Endothelial cell of umbilical vein (primary cell): ENCODE data around the gene RANBP3L. TPM values are rescaled to one million over a fixed set of nuclear protein-coding genes. Genes with fewer than 3 reads are reported as not detected.

Experiments used
- BruUV-seq: library from RNA; stranded (reverse); fragments of 400-500 nt; replicated peaks from 2 replicates; lab custom pipeline; 2021; lab: Mats Ljungman, UMichigan
- CTCF ChIA-PET: fragments of 300-600, 350-600 bp; sonication (Branson Sonifier 250); formaldehyde crosslinking; loops from one replicate; lab custom pipeline; 2021; ENCODE audit warnings: antibody characterized with exemption, inconsistent platforms; lab: Charles Lee
- POLR2A ChIA-PET: fragments of 300-600, 350-600 bp; sonication (Branson Sonifier 250); formaldehyde crosslinking; loops from one replicate; lab custom pipeline; 2021; ENCODE audit warnings: antibody characterized with exemption, inconsistent platforms; lab: Charles Lee
- DNase-seq: peaks from one replicate; pipeline ENCODE4 v3.0.0-alpha.2; 2011; ENCODE audit warnings: low read depth, low spot score
- FAIRE-seq: peaks from 2 replicates; lab custom pipeline; 2011; peaks lifted over from hg19 to GRCh38; lab: Jason Lieb, UNC
- H2AFZ ChIP-seq: 2 replicates; pipeline ENCODE4 v1.6.0; 2012; ENCODE audit warnings: low read depth, low read length, control low read depth, inconsistent platforms
- H3K27ac ChIP-seq: 2 replicates; pipeline ENCODE4 v1.5.1; 2011; ENCODE audit warnings: low read depth, mild to moderate bottlenecking, control low read depth, low read length, moderate library complexity; ENCODE audit not compliant: insufficient read depth
- H3K27me3 ChIP-seq, 2 experiments: 2 replicates each; pipeline versions ENCODE4 v1.6.0 to v1.6.1; 2011; ENCODE audit warnings: low read length in 2 of 2, mixed read lengths in 1 of 2; ENCODE audit not compliant: control insufficient read depth in 2 of 2, insufficient read depth in 2 of 2
- H3K36me3 ChIP-seq, 2 experiments: 2 replicates in 1 of 2; 3 replicates in 1 of 2; pipeline ENCODE4 v1.5.1; 2011; ENCODE audit warnings: low read length in 2 of 2, mild to moderate bottlenecking in 1 of 2, moderate library complexity in 1 of 2; ENCODE audit not compliant: control insufficient read depth in 2 of 2, insufficient read depth in 2 of 2; ENCODE audit errors: extremely low read depth in 1 of 2
- H3K4me1 ChIP-seq: 3 replicates; pipeline ENCODE4 v1.5.1; 2011; ENCODE audit warnings: mild to moderate bottlenecking, low read length; ENCODE audit not compliant: control insufficient read depth, insufficient read depth; ENCODE audit errors: extremely low read depth
- H3K4me2 ChIP-seq: 2 replicates; pipeline ENCODE4 v1.6.1; 2011; ENCODE audit warnings: low read length, control low read depth, mixed read lengths; ENCODE audit not compliant: insufficient read depth
- H3K4me3 ChIP-seq, 3 experiments: fragments of 200-600 bp in 1 of 3; sonication (generic), shearing (Covaris generic) in 1 of 3; replicated peaks in 1 of 3; 2 replicates each; pipeline ENCODE4 v1.5.1; 2011 to 2016; ENCODE audit warnings: control low read depth in 3 of 3, low read length in 3 of 3, mild to moderate bottlenecking in 2 of 3, inconsistent platforms in 1 of 3, low read depth in 1 of 3, moderate library complexity in 1 of 3; ENCODE audit not compliant: insufficient read depth in 1 of 3
- H3K79me2 ChIP-seq: 2 replicates; pipeline ENCODE4 v1.6.0; 2012; ENCODE audit warnings: low read length, inconsistent platforms; ENCODE audit not compliant: control insufficient read depth, insufficient read depth
- H3K9ac ChIP-seq: replicated peaks from 2 replicates; pipeline ENCODE3; 2011; ENCODE audit warnings: low read length, control low read depth; ENCODE audit not compliant: insufficient read depth; ENCODE audit errors: extremely low read depth
- H3K9me1 ChIP-seq: replicated peaks from 3 replicates; pipeline ENCODE4 v1.6.0; 2011; ENCODE audit warnings: mild to moderate bottlenecking, low read length; ENCODE audit not compliant: control insufficient read depth, insufficient read depth; ENCODE audit errors: extremely low read depth
- H3K9me3 ChIP-seq: replicated peaks from 2 replicates; pipeline ENCODE4 v1.5.1; 2012; ENCODE audit warnings: low read length, inconsistent platforms; ENCODE audit not compliant: control insufficient read depth, insufficient read depth
- H4K20me1 ChIP-seq: replicated peaks from 2 replicates; pipeline ENCODE3; 2011; ENCODE audit warnings: mild to moderate bottlenecking, low read length; ENCODE audit not compliant: control insufficient read depth, insufficient read depth; ENCODE audit errors: extremely low read depth
- EZH2 ChIP-seq: IDR thresholded peaks from 2 replicates; pipeline ENCODE4 v1.6.1; 2012; ENCODE audit warnings: borderline replicate concordance, low read depth, mild to moderate bottlenecking, moderate library complexity, low read length, inconsistent platforms; ENCODE audit not compliant: severe bottlenecking
- FOS ChIP-seq: IDR thresholded peaks from 2 replicates; pipeline ENCODE4 v1.6.1; 2011; ENCODE audit warnings: mild to moderate bottlenecking, low read length, moderate library complexity, borderline replicate concordance; ENCODE audit not compliant: insufficient read depth
- GATA2 ChIP-seq: IDR thresholded peaks from 2 replicates; pipeline ENCODE4 v1.7.0; 2011; ENCODE audit warnings: low read depth, mild to moderate bottlenecking, moderate library complexity, mixed read lengths, low read length; ENCODE audit not compliant: insufficient read length, insufficient read depth
- JUN ChIP-seq: IDR thresholded peaks from 2 replicates; pipeline ENCODE4 v1.6.1; 2011; ENCODE audit warnings: borderline replicate concordance, low read depth; ENCODE audit not compliant: insufficient read length, insufficient read depth
- MYC ChIP-seq: IDR thresholded peaks from one replicate; pipeline ENCODE4 v1.6.1; 2011; ENCODE audit warnings: mild to moderate bottlenecking, low read depth, low read length
- POLR2A ChIP-seq: IDR thresholded peaks from 2 replicates; pipeline ENCODE4 v1.6.1; 2012; ENCODE audit warnings: low read depth, mild to moderate bottlenecking, control low read depth, low read length
- POLR2AphosphoS5 ChIP-seq: IDR thresholded peaks from 2 replicates; pipeline ENCODE4 v1.6.1; 2012; ENCODE audit warnings: low read depth, mild to moderate bottlenecking, control low read depth, low read length, moderate library complexity; ENCODE audit not compliant: insufficient read depth
- dilution Hi-C: fragments of 300-500 bp; cut with MboI; formaldehyde crosslinking; loops from one replicate; pipeline ENCODE4 v1.15.0; 2019; ENCODE audit warnings: low sequenced_read_pairs; ENCODE audit not compliant: extremely low pct_ligation_motif_present
- intact Hi-C: fragments of 100-400 bp; cut with micrococcal nuclease; formaldehyde crosslinking; loops from one replicate; pipeline ENCODE4 v1.10.0; 2022
- polyA plus RNA-seq, 4 experiments: library from polyadenylated mRNA; depleted of rRNA in 3 of 4; stranded (reverse) in 3 of 4; unstranded in 1 of 4; fragments of >200 nt; gene quantifications; 2 replicates each; pipeline versions ENCODE4 v1.2.1 to v1.2.3, GENCODE V29; 2011 to 2012; ENCODE audit warnings: missing spikeins in 1 of 4
- total RNA-seq: library from RNA; stranded (reverse); gene quantifications from 2 replicates; pipeline ENCODE4 v1.2.3, GENCODE V29; 2021
- TF ChIP-seq, protein P1 (sequence below): IDR thresholded peaks from 2 replicates; pipeline ENCODE4 v1.6.1; 2011; ENCODE audit not compliant: insufficient read depth, insufficient read length
- TF ChIP-seq, protein P2 (sequence below), 2 donors: IDR thresholded peaks; 1 replicate in 1 of 2; 2 replicates in 1 of 2; pipeline ENCODE4 v1.5.1; 2011; ENCODE audit warnings: low read length in 2 of 2, mild to moderate bottlenecking in 2 of 2, moderate library complexity in 2 of 2, control low read depth in 1 of 2, inconsistent platforms in 1 of 2, low read depth in 1 of 2; ENCODE audit not compliant: insufficient read depth in 1 of 2; ENCODE audit errors: extremely low read depth in 1 of 2

Gene RANBP3L
- total and polyA plus RNA-seq, 2 donors (not counting 3 experiments of a cell fraction or from before 2014, with no cell fraction given), result not detected

DNA sequence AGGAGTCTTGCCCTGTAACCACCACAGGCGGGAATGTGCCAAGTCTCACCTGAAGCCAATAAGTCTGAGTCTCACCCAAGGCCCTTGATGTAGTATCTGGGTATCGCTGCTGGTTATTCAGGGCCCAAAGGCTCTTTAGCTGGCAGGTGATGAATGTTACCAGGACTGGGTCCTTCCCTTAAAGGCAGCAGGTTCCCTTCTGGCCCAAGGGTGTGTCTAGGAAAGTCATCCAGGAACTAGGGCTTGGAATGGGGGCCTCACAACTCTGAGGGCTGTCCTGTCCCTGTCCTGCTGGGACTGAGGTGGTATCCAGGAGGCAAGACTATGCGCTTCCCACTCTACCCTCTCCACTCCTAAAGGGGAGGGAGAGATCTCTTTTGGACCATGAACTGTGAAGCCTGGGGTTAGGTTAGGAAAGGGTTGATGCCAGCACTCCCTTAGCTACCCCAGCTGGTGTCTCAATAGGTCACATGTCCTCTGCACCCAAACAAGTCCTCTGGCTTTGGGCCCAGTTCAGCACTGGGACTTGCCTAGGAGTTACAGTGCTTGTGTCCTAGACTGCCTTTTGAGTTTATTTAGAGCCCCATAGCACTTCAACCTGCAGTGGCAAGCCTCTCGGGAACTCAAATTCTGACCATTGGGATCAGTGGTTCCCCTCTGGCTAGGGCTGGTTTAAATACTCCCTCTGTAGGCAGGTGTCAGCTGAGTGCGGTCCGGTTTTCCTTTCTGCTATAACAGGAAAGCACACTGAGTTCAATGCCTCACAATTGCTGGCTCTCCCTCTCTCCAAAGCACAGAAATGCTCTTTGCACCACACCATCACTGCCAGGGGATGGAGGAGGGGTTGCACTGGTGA lies 22.5 kb upstream of the RANBP3L start:
- H3K9ac ChIP-seq, result no peak overlapping the region
- BruUV-seq, result no TSS peak
- H3K9me1 ChIP-seq, result no peaks in the 10 kb centered on the region
- H3K4me2 ChIP-seq, result no peak overlapping the region
- H3K4me3 ChIP-seq, result no peak overlapping the region
- CTCF ChIA-PET, result no interaction called here
- no peaks in the 10 kb centered on the region for H3K27me3 ChIP-seq
- H3K36me3 ChIP-seq, result no peaks in the 10 kb centered on the region
- dilution Hi-C loops, result no loop called here
- POLR2A ChIA-PET, result no interaction called here
- TF ChIP-seq EZH2 (no peak), POLR2AphosphoS5 (no peak), FOS (no peak), POLR2A (no peak)
- TF ChIP-seq, protein P1, sequence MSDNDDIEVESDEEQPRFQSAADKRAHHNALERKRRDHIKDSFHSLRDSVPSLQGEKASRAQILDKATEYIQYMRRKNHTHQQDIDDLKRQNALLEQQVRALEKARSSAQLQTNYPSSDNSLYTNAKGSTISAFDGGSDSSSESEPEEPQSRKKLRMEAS, result no peak
- no peaks in the 10 kb centered on the region for H4K20me1 ChIP-seq
- no peaks in the 10 kb centered on the region for H3K4me1 ChIP-seq
- no peak overlapping the region for H2AFZ ChIP-seq
- no peaks in the 10 kb centered on the region for H3K79me2 ChIP-seq
- intact Hi-C loops, result no loop called here
- no peak for DNase-seq
- H3K27ac ChIP-seq, result no peak overlapping the region
- no peak for FAIRE-seq
- H3K9me3 ChIP-seq, result no peaks in the 10 kb centered on the region

DNA sequence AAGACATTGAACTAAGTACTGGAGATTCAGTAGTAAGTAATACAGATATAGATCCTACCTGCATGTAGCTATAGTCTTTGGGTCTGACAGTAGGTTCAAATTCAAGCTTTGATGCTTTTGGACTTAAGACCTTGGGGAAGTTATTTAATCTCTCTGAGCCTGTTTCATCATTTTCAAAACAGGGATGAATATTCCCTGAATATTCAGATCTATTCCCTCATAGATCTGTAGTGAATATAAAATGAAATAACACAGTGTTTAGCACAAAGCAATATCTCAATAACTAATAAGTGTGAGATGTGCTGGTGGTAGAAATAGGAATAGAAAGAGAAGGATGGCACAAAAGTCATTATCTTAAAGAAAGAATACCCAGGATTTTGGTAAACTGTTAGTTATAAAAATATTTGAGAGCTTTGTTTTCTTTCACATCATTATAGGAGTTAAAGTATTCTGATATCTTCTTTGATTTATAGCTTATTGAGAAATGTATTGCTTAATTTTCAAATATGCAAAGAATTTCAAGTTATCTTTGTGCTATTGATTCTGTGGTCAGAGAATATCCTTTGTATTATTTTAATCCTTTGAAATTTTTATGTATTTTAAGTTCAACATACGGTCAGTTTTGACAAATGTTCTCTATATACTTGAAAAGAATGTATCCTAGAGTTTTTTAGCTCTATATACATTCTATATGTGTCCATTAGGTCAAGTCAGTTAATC lies 11.4 kb upstream of the RANBP3L start:
- Histone ChIP-seq H3K4me1 (no peaks in the 10 kb centered on the region), H3K4me3 (no peak overlapping the region), H3K4me2 (no peak overlapping the region), H3K36me3 (no peaks in the 10 kb centered on the region), H3K27me3 (peaks cover 6 to 14% of the 10 kb centered on the region in 2 experiments), H2AFZ (no peak overlapping the region), H3K27ac (no peak overlapping the region), H4K20me1 (no peaks in the 10 kb centered on the region), H3K79me2 (no peaks in the 10 kb centered on the region), H3K9ac (no peak overlapping the region), H3K9me3 (no peaks in the 10 kb centered on the region), H3K9me1 (no peaks in the 10 kb centered on the region)
- BruUV-seq, result no TSS peak
- TF ChIP-seq, protein P2, sequence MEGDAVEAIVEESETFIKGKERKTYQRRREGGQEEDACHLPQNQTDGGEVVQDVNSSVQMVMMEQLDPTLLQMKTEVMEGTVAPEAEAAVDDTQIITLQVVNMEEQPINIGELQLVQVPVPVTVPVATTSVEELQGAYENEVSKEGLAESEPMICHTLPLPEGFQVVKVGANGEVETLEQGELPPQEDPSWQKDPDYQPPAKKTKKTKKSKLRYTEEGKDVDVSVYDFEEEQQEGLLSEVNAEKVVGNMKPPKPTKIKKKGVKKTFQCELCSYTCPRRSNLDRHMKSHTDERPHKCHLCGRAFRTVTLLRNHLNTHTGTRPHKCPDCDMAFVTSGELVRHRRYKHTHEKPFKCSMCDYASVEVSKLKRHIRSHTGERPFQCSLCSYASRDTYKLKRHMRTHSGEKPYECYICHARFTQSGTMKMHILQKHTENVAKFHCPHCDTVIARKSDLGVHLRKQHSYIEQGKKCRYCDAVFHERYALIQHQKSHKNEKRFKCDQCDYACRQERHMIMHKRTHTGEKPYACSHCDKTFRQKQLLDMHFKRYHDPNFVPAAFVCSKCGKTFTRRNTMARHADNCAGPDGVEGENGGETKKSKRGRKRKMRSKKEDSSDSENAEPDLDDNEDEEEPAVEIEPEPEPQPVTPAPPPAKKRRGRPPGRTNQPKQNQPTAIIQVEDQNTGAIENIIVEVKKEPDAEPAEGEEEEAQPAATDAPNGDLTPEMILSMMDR (IDR thresholded peaks at IDR 0.05; ENCODE audit: extremely low read depth in 1 of 2, insufficient read depth in 1 of 2, low read depth in 1 of 2, low read length in 2 of 2), result no peak
- TF ChIP-seq FOS (no peak), POLR2AphosphoS5 (no peak), POLR2A (no peak), GATA2 (no peak), JUN (no peak), MYC (no peak), EZH2 (no peak)
- TF ChIP-seq, protein P1, result no peak
- DNase-seq (no peak), FAIRE-seq (no peak)
- dilution Hi-C loops (no loop called here), intact Hi-C loops (no loop called here)
- ChIA-PET CTCF (no interaction called here), POLR2A (no interaction called here)
